HL-60 (cell line): Measurements from ENCODE around the gene PHF11.

Experiments used
- DNase-seq, 2 experiments: peaks; one replicate each; pipeline ENCODE4 v3.0.0-alpha.2; 2010 to 2020; ENCODE audit warnings: low read depth in 1 of 2, low spot score in 1 of 2
- H3K27ac ChIP-seq: fragments of 250-450 bp; sonication (Bioruptor Pico); replicated peaks from 2 replicates; pipeline ENCODE4 v1.5.1; 2020; ENCODE audit warnings: mild to moderate bottlenecking, moderate library complexity
- H3K27me3 ChIP-seq: fragments of 250-450 bp; sonication (Bioruptor Pico); 2 replicates; pipeline ENCODE4 v1.5.1; 2021; ENCODE audit warnings: mild to moderate bottlenecking, moderate library complexity; ENCODE audit not compliant: insufficient read depth, poor library complexity, severe bottlenecking
- H3K4me3 ChIP-seq: replicated peaks from 2 replicates; pipeline ENCODE4 v1.5.1; 2011; ENCODE audit warnings: mild to moderate bottlenecking, control low read depth, low read length; ENCODE audit not compliant: insufficient read depth
- GABPA ChIP-seq: IDR thresholded peaks from 2 replicates; pipeline ENCODE4 v1.6.1; 2012; ENCODE audit warnings: low read depth
- POLR2AphosphoS5 ChIP-seq: IDR thresholded peaks from 2 replicates; pipeline ENCODE4 v1.6.1; 2012; ENCODE audit warnings: low read depth
- SPI1 ChIP-seq: IDR thresholded peaks from 2 replicates; pipeline ENCODE4 v1.6.1; 2012; ENCODE audit warnings: low read depth, mild to moderate bottlenecking, borderline replicate concordance
- TF ChIP-seq, protein P1 (sequence below): IDR thresholded peaks from 2 replicates; pipeline ENCODE4 v1.6.1; 2012; ENCODE audit warnings: low read depth; ENCODE audit not compliant: insufficient replicate concordance
- TF ChIP-seq, protein P2 (sequence below): IDR thresholded peaks from one replicate; pipeline ENCODE4 v1.5.1; 2011; ENCODE audit warnings: low read length, control low read depth, inconsistent platforms; ENCODE audit not compliant: insufficient read depth

Gene PHF11

DNA sequence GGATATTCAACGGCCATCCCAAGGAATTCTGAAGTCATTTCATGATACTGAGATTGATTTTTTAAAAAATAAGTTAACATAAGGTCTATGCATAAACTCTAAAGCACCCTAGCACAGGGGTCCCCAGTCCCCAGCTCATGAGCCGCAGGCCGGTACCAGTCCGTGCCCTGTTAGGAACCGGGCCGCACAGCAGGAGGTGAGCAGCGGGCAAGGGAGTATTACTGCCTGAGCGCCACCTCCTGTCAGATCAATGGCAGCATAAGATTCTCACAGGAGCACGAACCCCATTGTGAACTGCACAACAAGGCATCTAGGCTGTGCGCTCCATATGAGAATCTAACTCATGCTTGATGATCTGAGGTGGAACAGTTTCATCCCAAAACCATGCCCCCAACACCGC lies 58.6 kb downstream of the PHF11 start:
- DNase-seq: no peak
- Histone ChIP-seq H3K27ac (no peak overlapping the region), H3K27me3 (no peaks in the 10 kb centered on the region), H3K4me3 (no peak overlapping the region)
- TF ChIP-seq, protein P1, sequence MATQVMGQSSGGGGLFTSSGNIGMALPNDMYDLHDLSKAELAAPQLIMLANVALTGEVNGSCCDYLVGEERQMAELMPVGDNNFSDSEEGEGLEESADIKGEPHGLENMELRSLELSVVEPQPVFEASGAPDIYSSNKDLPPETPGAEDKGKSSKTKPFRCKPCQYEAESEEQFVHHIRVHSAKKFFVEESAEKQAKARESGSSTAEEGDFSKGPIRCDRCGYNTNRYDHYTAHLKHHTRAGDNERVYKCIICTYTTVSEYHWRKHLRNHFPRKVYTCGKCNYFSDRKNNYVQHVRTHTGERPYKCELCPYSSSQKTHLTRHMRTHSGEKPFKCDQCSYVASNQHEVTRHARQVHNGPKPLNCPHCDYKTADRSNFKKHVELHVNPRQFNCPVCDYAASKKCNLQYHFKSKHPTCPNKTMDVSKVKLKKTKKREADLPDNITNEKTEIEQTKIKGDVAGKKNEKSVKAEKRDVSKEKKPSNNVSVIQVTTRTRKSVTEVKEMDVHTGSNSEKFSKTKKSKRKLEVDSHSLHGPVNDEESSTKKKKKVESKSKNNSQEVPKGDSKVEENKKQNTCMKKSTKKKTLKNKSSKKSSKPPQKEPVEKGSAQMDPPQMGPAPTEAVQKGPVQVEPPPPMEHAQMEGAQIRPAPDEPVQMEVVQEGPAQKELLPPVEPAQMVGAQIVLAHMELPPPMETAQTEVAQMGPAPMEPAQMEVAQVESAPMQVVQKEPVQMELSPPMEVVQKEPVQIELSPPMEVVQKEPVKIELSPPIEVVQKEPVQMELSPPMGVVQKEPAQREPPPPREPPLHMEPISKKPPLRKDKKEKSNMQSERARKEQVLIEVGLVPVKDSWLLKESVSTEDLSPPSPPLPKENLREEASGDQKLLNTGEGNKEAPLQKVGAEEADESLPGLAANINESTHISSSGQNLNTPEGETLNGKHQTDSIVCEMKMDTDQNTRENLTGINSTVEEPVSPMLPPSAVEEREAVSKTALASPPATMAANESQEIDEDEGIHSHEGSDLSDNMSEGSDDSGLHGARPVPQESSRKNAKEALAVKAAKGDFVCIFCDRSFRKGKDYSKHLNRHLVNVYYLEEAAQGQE: no peak
- TF ChIP-seq SPI1: no peak
- TF ChIP-seq GABPA: no peak
- TF ChIP-seq, protein P2, sequence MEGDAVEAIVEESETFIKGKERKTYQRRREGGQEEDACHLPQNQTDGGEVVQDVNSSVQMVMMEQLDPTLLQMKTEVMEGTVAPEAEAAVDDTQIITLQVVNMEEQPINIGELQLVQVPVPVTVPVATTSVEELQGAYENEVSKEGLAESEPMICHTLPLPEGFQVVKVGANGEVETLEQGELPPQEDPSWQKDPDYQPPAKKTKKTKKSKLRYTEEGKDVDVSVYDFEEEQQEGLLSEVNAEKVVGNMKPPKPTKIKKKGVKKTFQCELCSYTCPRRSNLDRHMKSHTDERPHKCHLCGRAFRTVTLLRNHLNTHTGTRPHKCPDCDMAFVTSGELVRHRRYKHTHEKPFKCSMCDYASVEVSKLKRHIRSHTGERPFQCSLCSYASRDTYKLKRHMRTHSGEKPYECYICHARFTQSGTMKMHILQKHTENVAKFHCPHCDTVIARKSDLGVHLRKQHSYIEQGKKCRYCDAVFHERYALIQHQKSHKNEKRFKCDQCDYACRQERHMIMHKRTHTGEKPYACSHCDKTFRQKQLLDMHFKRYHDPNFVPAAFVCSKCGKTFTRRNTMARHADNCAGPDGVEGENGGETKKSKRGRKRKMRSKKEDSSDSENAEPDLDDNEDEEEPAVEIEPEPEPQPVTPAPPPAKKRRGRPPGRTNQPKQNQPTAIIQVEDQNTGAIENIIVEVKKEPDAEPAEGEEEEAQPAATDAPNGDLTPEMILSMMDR: no peak
- TF ChIP-seq POLR2AphosphoS5: no peak

DNA sequence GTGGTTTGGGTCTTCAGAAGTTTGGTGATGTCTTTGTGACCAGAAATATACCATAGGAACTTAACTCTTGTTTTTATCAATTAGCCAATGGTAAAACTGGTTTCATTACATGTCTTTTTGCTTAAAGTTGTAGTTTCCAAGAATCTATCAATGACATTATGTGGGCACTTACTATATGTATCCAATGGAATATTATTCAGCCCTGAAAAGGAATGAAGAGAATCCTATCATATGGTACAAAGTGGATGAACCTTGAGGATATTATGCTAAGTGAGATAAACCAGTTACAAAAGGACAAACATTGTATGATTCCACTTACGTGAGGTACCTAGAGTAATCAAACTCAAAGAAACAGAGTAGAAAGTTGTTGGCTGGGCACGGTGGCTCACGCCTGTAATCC lies 63.3 kb downstream of the PHF11 start:
- no peaks in the 10 kb centered on the region for H3K27me3 ChIP-seq
- no peak overlapping the region for H3K4me3 ChIP-seq
- TF ChIP-seq, protein P1: no peak
- no peak for TF ChIP-seq GABPA
- TF ChIP-seq, protein P2: no peak
- DNase-seq: no peak
- H3K27ac ChIP-seq: no peak overlapping the region

DNA sequence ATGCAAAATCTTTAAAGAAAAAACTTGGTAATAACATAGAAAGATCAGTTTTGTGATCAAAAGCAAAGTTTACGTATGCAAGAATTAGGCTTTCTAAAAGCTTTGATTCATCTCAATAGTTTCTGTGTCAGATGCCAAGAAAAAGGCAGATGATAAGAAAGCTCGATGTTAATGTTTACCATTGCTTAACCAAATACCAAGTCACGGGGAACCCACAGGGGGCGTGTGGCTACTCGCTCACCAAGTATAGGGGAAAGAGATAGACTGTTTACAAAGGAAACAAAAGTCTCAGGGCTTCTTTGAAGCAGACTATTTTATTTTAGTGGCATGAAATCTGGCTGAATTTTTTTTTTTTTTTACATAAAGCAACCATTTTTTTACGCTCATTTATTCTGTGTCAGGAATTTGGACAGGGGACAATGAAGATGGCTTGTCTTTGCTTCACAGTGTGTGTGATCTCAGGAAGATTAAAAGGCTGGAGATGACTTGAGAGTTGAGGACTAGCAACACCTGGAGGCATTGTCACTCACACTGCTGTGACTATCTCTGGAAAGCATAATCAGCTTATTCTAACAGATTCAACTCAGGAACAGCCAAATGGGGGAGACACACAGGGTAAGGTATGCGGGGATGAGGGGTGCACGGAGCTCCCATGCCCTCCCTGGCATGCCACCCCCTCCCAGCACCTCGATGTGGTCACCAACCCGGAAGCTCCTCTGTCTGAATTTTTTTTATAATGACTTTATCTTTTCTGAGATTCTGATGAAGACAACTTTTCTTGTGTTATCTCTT lies 64.7 kb downstream of the PHF11 start:
- Histone ChIP-seq H3K4me3 (no peak overlapping the region), H3K27me3 (no peaks in the 10 kb centered on the region), H3K27ac (no peak overlapping the region)
- no peak for DNase-seq
- TF ChIP-seq SPI1 (no peak), GABPA (no peak), POLR2AphosphoS5 (no peak)
- TF ChIP-seq, protein P1: no peak
- TF ChIP-seq, protein P2: no peak
